Upper lobe of left lung (tissue), 6 donors: ENCODE results near the gene PDE4B. TPM values are rescaled to one million over a fixed set of nuclear protein-coding genes. Genes with fewer than 3 reads are reported as not detected.
A peak's percentile ranks its signal among the peaks of the same experiment; 100 is the strongest.

Experiments used
- ATAC-seq, 2 donors: fragments of 200-7000 bp; cut with Tn5 transposase; one replicate each; pipeline ENCODE4 v1.9.1; 2022; ENCODE audit warnings: mild to moderate bottlenecking in 2 of 2, moderate library complexity in 2 of 2; ENCODE audit not compliant: low FRiP score in 2 of 2
- DNase-seq, 2 donors: peaks; one replicate each; pipeline ENCODE4 v3.0.0-alpha.2; 2019 to 2020
- H3K27ac ChIP-seq, 4 donors: fragments of 200-600 bp; sonication (generic); one replicate each; pipeline ENCODE4 v1.5.1; 2016 to 2019
- H3K27me3 ChIP-seq, 4 donors: fragments of 200-600 bp; sonication (generic); one replicate each; pipeline ENCODE4 v1.5.1; 2017 to 2019
- H3K36me3 ChIP-seq, 4 donors: fragments of 200-600 bp; sonication (generic); one replicate each; pipeline ENCODE4 v1.5.1; 2016 to 2019
- H3K4me1 ChIP-seq, 4 donors: fragments of 200-600 bp; sonication (generic); one replicate each; pipeline ENCODE4 v1.5.1; 2018 to 2019
- H3K4me3 ChIP-seq, 4 donors: fragments of 200-600 bp; sonication (generic); one replicate each; pipeline ENCODE4 v1.5.1; 2017 to 2019; ENCODE audit warnings: mild to moderate bottlenecking in 2 of 4, moderate library complexity in 1 of 4
- H3K9me3 ChIP-seq, 4 donors: fragments of 200-600 bp; sonication (generic); one replicate each; pipeline ENCODE4 v1.5.1; 2018 to 2019
- CTCF ChIP-seq, 6 experiments: fragments of 450-650 bp in 4 of 6; fragments of 200-600 bp in 2 of 6; sonication (generic) in 2 of 6; IDR thresholded peaks; one replicate each; pipeline ENCODE4 v1.5.1; 2016 to 2019; ENCODE audit warnings: antibody characterized with exemption in 6 of 6
- EP300 ChIP-seq, 4 donors: sonication (generic); formaldehyde crosslinking; IDR thresholded peaks; one replicate each; pipeline ENCODE4 v1.5.1; 2017; ENCODE audit warnings: antibody characterized with exemption in 4 of 4, control low read depth in 2 of 4
- POLR2A ChIP-seq, 4 donors: fragments of 450-650 bp; IDR thresholded peaks; one replicate each; pipeline ENCODE4 v1.5.1; 2016 to 2017; ENCODE audit warnings: antibody characterized with exemption in 4 of 4, mild to moderate bottlenecking in 2 of 4
- POLR2AphosphoS5 ChIP-seq, 2 donors: sonication (generic); formaldehyde crosslinking; IDR thresholded peaks; one replicate each; pipeline ENCODE4 v1.5.1; 2017; ENCODE audit warnings: antibody characterized with exemption in 2 of 2
- WGBS, 2 donors: methylation state at CpG; one replicate each; pipeline ENCODE4 v1.1.5; 2017 to 2018; 5-methylcytosine and 5-hydroxymethylcytosine counted together
- total RNA-seq, 6 donors: library from RNA; depleted of rRNA in 4 of 6; stranded (reverse); fragments of >200 nt in 4 of 6; gene quantifications; one replicate each; pipeline versions ENCODE4 v1.1.0 to v1.2.1, GENCODE V29; 2016 to 2021
- donor health status: DM: no; HTN: no; CAD: no; lungs with moderate emphysema.
- donor health status: DM: no; HTN: yes; CAD: no; lungs with severe emphysema.

PDE4B gene
- total RNA-seq, 6 donors from 2014 or later: 8.1 to 61.6 (median 15.9) TPM

GRCh38 chr1:66182026-66182425 lies 389.3 kb downstream of the PDE4B start:
- H3K4me3 ChIP-seq: no peak overlapping the region
- no peak overlapping the region for H3K27ac ChIP-seq
- no peaks in the 10 kb centered on the region for H3K9me3 ChIP-seq
- no peaks in the 10 kb centered on the region for H3K4me1 ChIP-seq
- H3K36me3 ChIP-seq: no peaks in the 10 kb centered on the region
- no peak for TF ChIP-seq POLR2AphosphoS5 (IDR thresholded peaks at IDR 0.05)
- 48 to 50% methylated on average over 4 of the region's 4 CpGs for WGBS, 2 donors
- no peaks in the 10 kb centered on the region for H3K27me3 ChIP-seq
- ATAC-seq (no peak), DNase-seq (no peak)

GRCh38 chr1:66182551-66183178 lies 390.0 kb downstream of the PDE4B start:
- H3K4me1 ChIP-seq: no peaks in the 10 kb centered on the region
- H3K27ac ChIP-seq: no peak overlapping the region
- no peak overlapping the region for H3K4me3 ChIP-seq
- H3K27me3 ChIP-seq: no peaks in the 10 kb centered on the region
- H3K36me3 ChIP-seq: no peaks in the 10 kb centered on the region
- 74 to 80% methylated on average over 3 of the region's 3 CpGs for WGBS, 2 donors
- H3K9me3 ChIP-seq: no peaks in the 10 kb centered on the region
- no peak for DNase-seq
- peak in 1 of 2 donors; percentile 95 for ATAC-seq
- no peak for TF ChIP-seq POLR2A (IDR thresholded peaks at IDR 0.05)
- TF ChIP-seq POLR2AphosphoS5 (IDR thresholded peaks at IDR 0.05): no peak

GRCh38 chr1:66183400-66183799 lies 390.7 kb downstream of the PDE4B start:
- no peak overlapping the region for H3K4me3 ChIP-seq
- no peaks in the 10 kb centered on the region for H3K27me3 ChIP-seq
- no peaks in the 10 kb centered on the region for H3K9me3 ChIP-seq
- ATAC-seq (no peak), DNase-seq (no peak)
- H3K36me3 ChIP-seq: no peaks in the 10 kb centered on the region
- H3K27ac ChIP-seq: no peak overlapping the region
- TF ChIP-seq EP300 (IDR thresholded peaks at IDR 0.05) (no peak), POLR2A (IDR thresholded peaks at IDR 0.05) (no peak), POLR2AphosphoS5 (IDR thresholded peaks at IDR 0.05) (no peak), CTCF (IDR thresholded peaks at IDR 0.05) (no peak)
- no peaks in the 10 kb centered on the region for H3K4me1 ChIP-seq
- WGBS, 2 donors: 49 to 59% methylated on average over 3 of the region's 3 CpGs

- Histone ChIP-seq H3K4me3 (no peak overlapping the region), H3K27me3 (no peaks in the 10 kb centered on the region), H3K4me1 (no peaks in the 10 kb centered on the region), H3K27ac (no peak overlapping the region), H3K36me3 (no peaks in the 10 kb centered on the region), H3K9me3 (no peaks in the 10 kb centered on the region)
- ATAC-seq (no peak), DNase-seq (no peak)
- 80 to 87% methylated on average over 4 of the region's 4 CpGs for WGBS, 2 donors
- TF ChIP-seq POLR2A (IDR thresholded peaks at IDR 0.05) (no peak), EP300 (IDR thresholded peaks at IDR 0.05) (no peak)
These were observed 404.4 kb downstream of the PDE4B start for GRCh38 chr1:66197120-66197519.

GRCh38 chr1:66197785-66198184 lies 405.1 kb downstream of the PDE4B start:
- no peaks in the 10 kb centered on the region for H3K9me3 ChIP-seq
- H3K4me1 ChIP-seq: no peaks in the 10 kb centered on the region
- no peak for ATAC-seq
- H3K36me3 ChIP-seq: no peaks in the 10 kb centered on the region
- no peak overlapping the region for H3K27ac ChIP-seq
- no peak overlapping the region for H3K4me3 ChIP-seq
- TF ChIP-seq EP300 (IDR thresholded peaks at IDR 0.05) (no peak), POLR2A (IDR thresholded peaks at IDR 0.05) (no peak), CTCF (IDR thresholded peaks at IDR 0.05) (no peak), POLR2AphosphoS5 (IDR thresholded peaks at IDR 0.05) (no peak)
- 50 to 57% methylated on average over 1 of the region's 1 CpG for WGBS, 2 donors
- DNase-seq: no peak
- no peaks in the 10 kb centered on the region for H3K27me3 ChIP-seq

GRCh38 chr1:66206563-66207144 lies 414.0 kb downstream of the PDE4B start:
- TF ChIP-seq POLR2A (IDR thresholded peaks at IDR 0.05) (no peak), EP300 (IDR thresholded peaks at IDR 0.05) (no peak), POLR2AphosphoS5 (IDR thresholded peaks at IDR 0.05) (no peak), CTCF (IDR thresholded peaks at IDR 0.05) (no peak)

More at GRCh38 chr1:66206563-66207144, 414.0 kb downstream of the PDE4B start:
- H3K4me1 ChIP-seq: no peaks in the 10 kb centered on the region
- DNase-seq (no peak), ATAC-seq (peak in 1 of 2 donors; percentile 19)
- H3K9me3 ChIP-seq: no peaks in the 10 kb centered on the region
- no peaks in the 10 kb centered on the region for H3K27me3 ChIP-seq
- WGBS, 2 donors: 48 to 74% methylated on average over 2 of the region's 2 CpGs
- no peak overlapping the region for H3K27ac ChIP-seq
- no peak overlapping the region for H3K4me3 ChIP-seq
- H3K36me3 ChIP-seq: no peaks in the 10 kb centered on the region
